MCF 10A (cell line): ENCODE results near the gene ACP6. TPM values are rescaled to one million over a fixed set of nuclear protein-coding genes. Genes with fewer than 3 reads are reported as not detected.
"Not testable (repeated sequence)": the region's sequence is repeated elsewhere in the genome, so short reads cannot be mapped to it uniquely, and the experiment has no call there.

ENCODE experiments used
- BruUV-seq: library from RNA; stranded (reverse); fragments of 400-500 nt; replicated peaks from 2 replicates; lab custom pipeline; 2021; lab: Mats Ljungman, UMichigan
- CTCF ChIA-PET: fragments of 300-600 bp; sonication (Branson Sonifier 250); formaldehyde crosslinking; extraction: SDS; loops from one replicate; lab custom pipeline; 2021; ENCODE audit warnings: antibody characterized with exemption, inconsistent platforms; lab: Yijun Ruan, JAX
- POLR2A ChIA-PET: fragments of 300-600, 350-650 bp; sonication (Branson Sonifier 250); formaldehyde crosslinking; extraction: SDS; loops from one replicate; lab custom pipeline; 2020; ENCODE audit warnings: antibody characterized with exemption, inconsistent platforms; lab: Yijun Ruan, JAX
- DNase-seq: peaks from one replicate; pipeline ENCODE4 v3.0.0-alpha.2; 2018; ENCODE audit not compliant: unreplicated experiment
- H3K27ac Mint-ChIP-seq: one replicate; pipeline ENCODE4 v1.8.0; 2022; ENCODE audit warnings: mild to moderate bottlenecking, low read depth, mixed read lengths; ENCODE audit not compliant: unreplicated experiment
- H3K27me3 Mint-ChIP-seq: one replicate; pipeline ENCODE4 v1.8.0; 2022; ENCODE audit warnings: mixed read lengths; ENCODE audit not compliant: insufficient read depth, unreplicated experiment
- H3K36me3 Mint-ChIP-seq: one replicate; pipeline ENCODE4 v1.8.0; 2022; ENCODE audit warnings: mild to moderate bottlenecking, moderate library complexity, mixed read lengths; ENCODE audit not compliant: insufficient read depth, unreplicated experiment
- H3K4me1 Mint-ChIP-seq: one replicate; pipeline ENCODE4 v1.8.0; 2022; ENCODE audit warnings: mixed read lengths; ENCODE audit not compliant: insufficient read depth, unreplicated experiment
- H3K4me3 Mint-ChIP-seq: one replicate; pipeline ENCODE4 v1.8.0; 2022; ENCODE audit warnings: mild to moderate bottlenecking, moderate library complexity, mixed read lengths; ENCODE audit not compliant: unreplicated experiment
- H3K9me3 Mint-ChIP-seq: one replicate; pipeline ENCODE4 v1.8.0; 2022; ENCODE audit warnings: mixed read lengths; ENCODE audit not compliant: unreplicated experiment
- CTCF ChIP-seq: fragments of 200-600 bp; IDR thresholded peaks from one replicate; pipeline ENCODE4 v1.8.0; 2022; ENCODE audit warnings: antibody characterized with exemption, mild to moderate bottlenecking; ENCODE audit not compliant: unreplicated experiment
- intact Hi-C: fragments of 100-400 bp; cut with micrococcal nuclease; formaldehyde crosslinking; loops from 2 replicates; pipeline ENCODE4 v1.14.1; 2022
- total RNA-seq: library from RNA; stranded (reverse); gene quantifications from 2 replicates; pipeline ENCODE4 v1.2.3, GENCODE V29; 2022

The ACP6 gene
- total RNA-seq, 1 experiment from 2014 or later, result 40.5 TPM

- no peaks in the 10 kb centered on the region for H3K27me3 Mint-ChIP-seq
- H3K9me3 Mint-ChIP-seq, result no peaks in the 10 kb centered on the region
- H3K4me1 Mint-ChIP-seq, result no peaks in the 10 kb centered on the region
- H3K36me3 Mint-ChIP-seq, result peaks cover 39% of the 10 kb centered on the region
- intact Hi-C loops, result no loop called here
- no peak overlapping the region for H3K4me3 Mint-ChIP-seq
- CTCF ChIA-PET, result interaction anchor here (1.5 to 14.2 kb wide), 2 partner anchors 18 to 127 kb away, joined by 3 to 145 read pairs; no protein-coding TSS in a partner anchor
- no peak for DNase-seq
- no peak overlapping the region for H3K27ac Mint-ChIP-seq
- BruUV-seq, result no TSS peak
- no peak for TF ChIP-seq CTCF
- POLR2A ChIA-PET, result no interaction called here
These were observed 49.8 kb downstream of the ACP6 start for GRCh38 chr1:147620543-147620942.

GRCh38 chr1:147619741-147620140 is 50.6 kb downstream of the ACP6 start:
- intact Hi-C loops, result no loop called here
- DNase-seq, result no peak
- Mint-ChIP-seq H3K27ac (no peak overlapping the region), H3K27me3 (no peaks in the 10 kb centered on the region), H3K9me3 (no peaks in the 10 kb centered on the region), H3K4me3 (no peak overlapping the region), H3K4me1 (no peaks in the 10 kb centered on the region), H3K36me3 (peaks cover 41% of the 10 kb centered on the region)
- CTCF ChIA-PET, result interaction anchor here (0.9 to 14.2 kb wide), 2 partner anchors 19 to 147 kb away, joined by 3 to 145 read pairs; no protein-coding TSS in a partner anchor
- no TSS peak for BruUV-seq
- TF ChIP-seq CTCF, result no peak
- POLR2A ChIA-PET, result interaction anchor here (0.8 kb wide), 1 partner anchor 88 kb away, joined by 3 read pairs; no protein-coding TSS in a partner anchor

- intact Hi-C loops, result no loop called here
- Mint-ChIP-seq H3K36me3 (peaks cover 41% of the 10 kb centered on the region), H3K9me3 (no peaks in the 10 kb centered on the region), H3K27me3 (no peaks in the 10 kb centered on the region), H3K4me1 (no peaks in the 10 kb centered on the region), H3K4me3 (no peak overlapping the region), H3K27ac (no peak overlapping the region)
- TF ChIP-seq CTCF, result no peak
- DNase-seq, result no peak
- no TSS peak for BruUV-seq
- ChIA-PET POLR2A (interaction anchor here (0.6 to 0.8 kb wide), 3 partner anchors 87 to 320 kb away, joined by 3 read pairs; no protein-coding TSS in a partner anchor), CTCF (interaction anchor here (0.5 to 0.9 kb wide), 2 partner anchors 146 to 271 kb away, joined by 3 read pairs; no protein-coding TSS in a partner anchor)
These were observed 51.6 kb downstream of the ACP6 start for GRCh38 chr1:147618771-147619170.

- BruUV-seq, result no TSS peak
- H3K4me3 Mint-ChIP-seq, result no peak overlapping the region
- no peak for DNase-seq
- peaks cover 41% of the 10 kb centered on the region for H3K36me3 Mint-ChIP-seq
- TF ChIP-seq CTCF, result no peak
- H3K27me3 Mint-ChIP-seq, result no peaks in the 10 kb centered on the region
- no peak overlapping the region for H3K27ac Mint-ChIP-seq
- ChIA-PET CTCF (interaction anchor here (0.5 kb wide), 1 partner anchor 272 kb away, joined by 3 read pairs; no protein-coding TSS in a partner anchor), POLR2A (interaction anchor here (0.6 kb wide), 1 partner anchor 237 kb away, joined by 3 read pairs; no protein-coding TSS in a partner anchor)
- intact Hi-C loops, result no loop called here
- H3K9me3 Mint-ChIP-seq, result no peaks in the 10 kb centered on the region
- no peaks in the 10 kb centered on the region for H3K4me1 Mint-ChIP-seq
These were observed 52.2 kb downstream of the ACP6 start for GRCh38 chr1:147618077-147618569.

GRCh38 chr1:147614966-147615365 is 55.4 kb downstream of the ACP6 start:
- H3K9me3 Mint-ChIP-seq, H3K4me3 Mint-ChIP-seq, POLR2A ChIA-PET, H3K27me3 Mint-ChIP-seq, BruUV-seq, intact Hi-C loops, H3K4me1 Mint-ChIP-seq, DNase-seq, H3K27ac Mint-ChIP-seq: not testable (repeated sequence)
- H3K36me3 Mint-ChIP-seq, result peaks cover 29% of the 10 kb centered on the region
- CTCF ChIA-PET, result interaction anchor here (0.6 kb wide), 1 partner anchor 290 kb away, joined by 3 read pairs; no protein-coding TSS in a partner anchor
